Measurements from ENCODE around the gene BABAM2.
"Not testable (repeated sequence)": the region's sequence is repeated elsewhere in the genome, so short reads cannot be mapped to it uniquely, and the experiment has no call there.

The BABAM2 gene

DNA sequence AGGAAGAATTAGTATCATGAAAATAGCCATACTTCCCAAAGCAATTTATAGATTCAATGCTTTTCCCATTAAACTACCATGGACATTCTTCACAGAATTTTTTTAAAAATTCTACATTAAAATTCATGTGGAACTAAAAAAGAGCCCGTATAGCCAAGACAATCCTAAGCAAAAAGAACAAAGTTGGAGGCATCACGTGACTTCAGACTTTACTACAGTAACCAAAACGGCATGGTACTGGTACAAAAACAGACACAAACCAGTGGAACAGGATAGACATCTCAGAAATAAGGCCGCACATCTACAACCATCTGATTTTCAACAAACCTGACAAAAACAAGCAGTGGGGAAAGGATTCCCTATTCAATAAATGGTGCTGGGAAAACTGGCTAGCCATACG is 440.2 kb downstream of the BABAM2 start:
- not testable (repeated sequence) for H3K36me3 ChIP-seq (ENCODE audit: insufficient read depth, low read length); H3K27ac ChIP-seq (ENCODE audit: low read depth, low read length); H3K27me3 ChIP-seq (ENCODE audit: insufficient read depth, low read length); H2AFZ ChIP-seq (ENCODE audit: low read length, unreplicated experiment); H3K79me2 ChIP-seq (ENCODE audit: control insufficient read depth, insufficient read depth, low read length, unreplicated experiment); H3K4me3 ChIP-seq (ENCODE audit: low read depth, low read length)
- H3K4me1 ChIP-seq (ENCODE audit: control insufficient read depth, insufficient read depth, low read length, unreplicated experiment), result peaks cover 15% of the 10 kb centered on the region

GRCh38 chr2:28331797-28332196 is 441.3 kb downstream of the BABAM2 start:
- not testable (repeated sequence) for H3K4me3 ChIP-seq (ENCODE audit: low read depth, low read length); H3K79me2 ChIP-seq (ENCODE audit: control insufficient read depth, insufficient read depth, low read length, unreplicated experiment); H3K27me3 ChIP-seq (ENCODE audit: insufficient read depth, low read length); H2AFZ ChIP-seq (ENCODE audit: low read length, unreplicated experiment); H3K27ac ChIP-seq (ENCODE audit: low read depth, low read length); H3K36me3 ChIP-seq (ENCODE audit: insufficient read depth, low read length)
- H3K4me1 ChIP-seq (ENCODE audit: control insufficient read depth, insufficient read depth, low read length, unreplicated experiment), result peaks cover 15% of the 10 kb centered on the region

GRCh38 chr2:28332696-28333095 is 442.2 kb downstream of the BABAM2 start:
- no peaks in the 10 kb centered on the region for H3K36me3 ChIP-seq (ENCODE audit: insufficient read depth, low read length)
- H3K79me2 ChIP-seq (ENCODE audit: control insufficient read depth, insufficient read depth, low read length, unreplicated experiment), result no peaks in the 10 kb centered on the region
- no peak overlapping the region for H3K27ac ChIP-seq (ENCODE audit: low read depth, low read length)
- no peak overlapping the region for H3K4me3 ChIP-seq (ENCODE audit: low read depth, low read length)
- H3K27me3 ChIP-seq (ENCODE audit: insufficient read depth, low read length), result no peaks in the 10 kb centered on the region
- H3K4me1 ChIP-seq (ENCODE audit: control insufficient read depth, insufficient read depth, low read length, unreplicated experiment), result peaks cover 11% of the 10 kb centered on the region
- H2AFZ ChIP-seq (ENCODE audit: low read length, unreplicated experiment), result no peak overlapping the region

DNA sequence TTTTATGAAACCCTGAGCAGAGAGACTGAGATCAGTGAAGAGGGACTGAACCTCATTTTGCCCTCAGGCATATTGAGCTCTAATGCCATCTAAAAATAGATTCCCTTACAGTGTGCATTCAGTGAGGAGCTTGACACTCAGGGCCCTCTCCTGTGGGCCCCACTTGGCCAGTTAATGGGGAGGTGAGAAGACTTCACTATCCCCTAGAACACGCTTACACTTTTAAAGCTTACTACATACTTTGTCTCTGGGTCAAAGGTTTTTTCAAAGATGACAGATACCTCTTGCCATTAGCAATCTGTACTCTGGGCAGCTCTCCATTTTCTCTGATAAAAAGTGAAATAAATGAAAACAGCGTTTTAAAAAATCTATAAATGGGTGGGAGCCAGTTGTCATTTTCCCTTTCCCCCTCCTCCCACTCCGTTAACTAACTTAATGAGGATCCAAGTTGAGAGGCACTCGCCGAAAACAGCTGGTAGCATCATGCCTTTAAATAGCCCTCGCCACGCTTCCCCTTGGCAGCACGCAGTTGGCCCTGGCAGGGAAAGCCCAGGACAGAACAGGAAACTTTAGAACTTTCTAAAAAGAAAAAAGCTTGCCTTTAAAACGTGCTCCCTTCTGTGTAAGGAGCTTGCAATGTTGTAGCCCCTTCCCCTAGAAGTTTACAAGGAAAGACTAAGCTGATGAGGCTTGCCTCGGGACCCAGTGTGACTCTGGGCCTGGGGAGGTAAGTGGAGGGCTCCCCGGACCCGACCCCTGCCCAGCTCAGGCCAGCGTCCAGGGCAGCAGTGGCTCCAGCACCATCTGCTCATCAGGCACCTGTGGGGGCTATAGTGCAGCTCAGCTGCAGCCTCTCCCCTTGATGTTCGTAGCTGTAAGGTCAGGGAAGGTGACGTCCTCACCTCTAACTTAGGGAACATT is 443.3 kb downstream of the BABAM2 start:
- no peaks in the 10 kb centered on the region for H3K27me3 ChIP-seq (ENCODE audit: insufficient read depth, low read length)
- H3K79me2 ChIP-seq (ENCODE audit: control insufficient read depth, insufficient read depth, low read length, unreplicated experiment), result no peaks in the 10 kb centered on the region
- H3K4me3 ChIP-seq (ENCODE audit: low read depth, low read length), result no peak overlapping the region
- peaks cover 13% of the 10 kb centered on the region for H3K4me1 ChIP-seq (ENCODE audit: control insufficient read depth, insufficient read depth, low read length, unreplicated experiment)
- no peaks in the 10 kb centered on the region for H3K36me3 ChIP-seq (ENCODE audit: insufficient read depth, low read length)
- no peak overlapping the region for H2AFZ ChIP-seq (ENCODE audit: low read length, unreplicated experiment)
- no peak overlapping the region for H3K27ac ChIP-seq (ENCODE audit: low read depth, low read length)

GRCh38 chr2:28334527-28334894 is 444.0 kb downstream of the BABAM2 start:
- H3K27ac ChIP-seq (ENCODE audit: low read depth, low read length), result no peak overlapping the region
- no peak overlapping the region for H2AFZ ChIP-seq (ENCODE audit: low read length, unreplicated experiment)
- no peaks in the 10 kb centered on the region for H3K27me3 ChIP-seq (ENCODE audit: insufficient read depth, low read length)
- no peaks in the 10 kb centered on the region for H3K79me2 ChIP-seq (ENCODE audit: control insufficient read depth, insufficient read depth, low read length, unreplicated experiment)
- peaks cover 18% of the 10 kb centered on the region for H3K4me1 ChIP-seq (ENCODE audit: control insufficient read depth, insufficient read depth, low read length, unreplicated experiment)
- no peaks in the 10 kb centered on the region for H3K36me3 ChIP-seq (ENCODE audit: insufficient read depth, low read length)
- H3K4me3 ChIP-seq (ENCODE audit: low read depth, low read length), result no peak overlapping the region

DNA sequence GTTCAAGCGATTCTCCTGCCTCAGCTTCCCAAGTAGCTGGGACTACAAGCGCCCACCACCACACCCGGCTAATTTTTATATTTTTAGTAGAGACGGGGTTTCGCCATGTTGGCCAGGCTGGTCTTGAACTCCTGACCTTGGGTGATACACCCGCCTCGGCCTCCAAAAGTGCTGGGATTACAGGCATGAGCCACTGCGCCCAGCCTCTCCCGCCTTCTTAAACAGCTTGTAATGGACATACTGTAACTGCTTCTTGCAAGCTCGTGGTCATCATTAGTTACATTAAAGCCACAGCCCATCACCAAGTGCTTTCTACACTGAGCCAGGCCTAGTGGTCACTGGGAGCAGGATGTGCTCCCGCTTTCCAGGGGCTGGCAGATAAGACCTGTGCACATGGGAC is 444.7 kb downstream of the BABAM2 start:
- H2AFZ ChIP-seq (ENCODE audit: low read length, unreplicated experiment); H3K27ac ChIP-seq (ENCODE audit: low read depth, low read length); H3K36me3 ChIP-seq (ENCODE audit: insufficient read depth, low read length); H3K27me3 ChIP-seq (ENCODE audit: insufficient read depth, low read length); H3K4me3 ChIP-seq (ENCODE audit: low read depth, low read length); H3K79me2 ChIP-seq (ENCODE audit: control insufficient read depth, insufficient read depth, low read length, unreplicated experiment): not testable (repeated sequence)
- H3K4me1 ChIP-seq (ENCODE audit: control insufficient read depth, insufficient read depth, low read length, unreplicated experiment), result peaks cover 18% of the 10 kb centered on the region

- Histone ChIP-seq H2AFZ (ENCODE audit: low read length, unreplicated experiment) (no peak overlapping the region), H3K4me1 (ENCODE audit: control insufficient read depth, insufficient read depth, low read length, unreplicated experiment) (peaks cover 18% of the 10 kb centered on the region), H3K27ac (ENCODE audit: low read depth, low read length) (no peak overlapping the region), H3K36me3 (ENCODE audit: insufficient read depth, low read length) (no peaks in the 10 kb centered on the region), H3K4me3 (ENCODE audit: low read depth, low read length) (no peak overlapping the region), H3K27me3 (ENCODE audit: insufficient read depth, low read length) (no peaks in the 10 kb centered on the region), H3K79me2 (ENCODE audit: control insufficient read depth, insufficient read depth, low read length, unreplicated experiment) (no peaks in the 10 kb centered on the region)
Observed at GRCh38 chr2:28335666-28336065, 445.1 kb downstream of the BABAM2 start.

DNA sequence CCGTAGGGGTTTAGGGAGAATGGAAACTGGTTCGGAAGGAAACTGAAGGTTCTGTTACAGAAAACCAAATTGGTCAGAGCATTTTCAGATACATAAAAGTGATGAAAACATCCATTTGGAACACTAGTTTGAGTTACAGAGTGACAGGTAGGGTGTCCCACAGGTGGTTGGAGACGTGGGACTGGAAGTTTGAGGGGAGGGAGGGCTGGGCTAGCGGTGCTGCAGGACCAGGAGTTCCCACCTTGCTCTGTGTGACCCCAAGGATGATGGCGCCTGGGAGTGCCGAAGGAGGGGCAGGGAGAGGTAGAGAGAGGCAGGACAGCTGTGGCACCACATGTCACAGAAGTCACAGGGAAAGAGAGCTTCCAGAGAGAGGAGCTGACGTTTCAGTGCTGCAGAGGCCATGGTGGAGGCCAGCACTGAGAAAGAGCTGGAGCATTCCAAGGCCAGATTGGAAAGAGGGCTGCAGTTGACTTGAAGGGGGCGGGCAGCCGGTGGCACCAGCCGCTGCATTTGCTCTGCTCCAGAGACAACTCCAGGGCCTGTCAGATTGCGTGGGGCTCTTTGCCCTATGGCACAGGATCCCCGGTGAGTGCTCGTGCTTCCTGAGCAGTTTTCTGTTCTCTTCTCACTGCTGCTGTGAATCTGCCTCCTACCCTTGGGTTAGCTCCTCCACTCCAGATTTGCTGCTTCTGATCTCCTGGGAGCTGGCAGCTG is 445.9 kb downstream of the BABAM2 start:
- H2AFZ ChIP-seq (ENCODE audit: low read length, unreplicated experiment), result no peak overlapping the region
- H3K36me3 ChIP-seq (ENCODE audit: insufficient read depth, low read length), result no peaks in the 10 kb centered on the region
- no peaks in the 10 kb centered on the region for H3K27me3 ChIP-seq (ENCODE audit: insufficient read depth, low read length)
- H3K4me3 ChIP-seq (ENCODE audit: low read depth, low read length), result no peak overlapping the region
- peaks cover 18% of the 10 kb centered on the region for H3K4me1 ChIP-seq (ENCODE audit: control insufficient read depth, insufficient read depth, low read length, unreplicated experiment)
- H3K79me2 ChIP-seq (ENCODE audit: control insufficient read depth, insufficient read depth, low read length, unreplicated experiment), result no peaks in the 10 kb centered on the region
- H3K27ac ChIP-seq (ENCODE audit: low read depth, low read length), result no peak overlapping the region

DNA sequence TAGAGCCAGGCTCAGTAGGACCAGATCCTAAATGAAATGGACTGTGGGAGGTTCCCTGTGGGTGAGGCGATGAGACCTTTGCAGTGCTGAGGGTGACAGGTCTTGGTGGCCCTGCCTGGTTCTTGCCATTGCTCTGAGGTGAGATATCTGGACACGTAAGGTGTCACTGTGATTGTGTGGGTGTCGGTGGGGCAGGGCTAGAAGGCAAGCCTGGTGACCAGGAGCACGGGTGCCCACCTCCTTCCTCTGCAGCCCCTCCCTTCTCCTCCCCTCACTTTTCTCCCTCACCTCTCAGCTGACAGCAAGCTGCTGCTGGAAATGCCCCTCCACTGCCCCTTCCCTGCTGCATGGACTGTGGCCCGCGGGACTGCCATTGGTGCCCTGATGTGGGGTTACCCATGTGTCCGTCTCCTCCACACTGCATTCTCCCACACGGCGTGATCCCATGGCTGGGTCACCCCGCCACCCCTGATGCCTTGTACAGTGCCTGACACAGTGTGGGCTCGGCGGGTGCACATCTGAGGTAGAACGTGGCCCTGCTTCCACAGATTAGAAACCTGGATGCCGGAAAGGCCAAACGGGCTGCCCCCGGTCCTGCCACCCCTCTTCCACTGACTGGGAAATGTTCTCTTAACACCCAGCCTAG is 446.6 kb downstream of the BABAM2 start:
- Histone ChIP-seq H3K27ac (ENCODE audit: low read depth, low read length) (no peak overlapping the region), H3K4me1 (ENCODE audit: control insufficient read depth, insufficient read depth, low read length, unreplicated experiment) (peaks cover 20% of the 10 kb centered on the region), H3K27me3 (ENCODE audit: insufficient read depth, low read length) (no peaks in the 10 kb centered on the region), H2AFZ (ENCODE audit: low read length, unreplicated experiment) (no peak overlapping the region), H3K79me2 (ENCODE audit: control insufficient read depth, insufficient read depth, low read length, unreplicated experiment) (no peaks in the 10 kb centered on the region), H3K4me3 (ENCODE audit: low read depth, low read length) (no peak overlapping the region), H3K36me3 (ENCODE audit: insufficient read depth, low read length) (no peaks in the 10 kb centered on the region)

GRCh38 chr2:28338046-28338817 is 447.7 kb downstream of the BABAM2 start:
- Histone ChIP-seq H2AFZ (ENCODE audit: low read length, unreplicated experiment) (peak overlapping the region; percentile 20), H3K27ac (ENCODE audit: low read depth, low read length) (peak overlapping the region; percentile 4; the same call in 1 of the 2 replicates), H3K4me1 (ENCODE audit: control insufficient read depth, insufficient read depth, low read length, unreplicated experiment) (peaks cover 31% of the 10 kb centered on the region), H3K4me3 (ENCODE audit: low read depth, low read length) (no peak overlapping the region), H3K36me3 (ENCODE audit: insufficient read depth, low read length) (no peaks in the 10 kb centered on the region), H3K27me3 (ENCODE audit: insufficient read depth, low read length) (no peaks in the 10 kb centered on the region), H3K79me2 (ENCODE audit: control insufficient read depth, insufficient read depth, low read length, unreplicated experiment) (no peaks in the 10 kb centered on the region)
